Left lobe of liver (tissue), 2 donors: ENCODE data around the gene NCBP1. TPM values are rescaled to one million over a fixed set of nuclear protein-coding genes. Genes with fewer than 3 reads are reported as not detected.
"Not testable (repeated sequence)": the region's sequence is repeated elsewhere in the genome, so short reads cannot be mapped to it uniquely, and the experiment has no call there.

Experiments
- ATAC-seq: fragments of 200-7000 bp; cut with Tn5 transposase; one replicate; pipeline ENCODE4 v1.9.1; 2020; ENCODE audit warnings: mild to moderate bottlenecking, moderate library complexity
- DNase-seq: peaks from one replicate; pipeline ENCODE4 v3.0.0-alpha.2; 2020; ENCODE audit warnings: low spot score
- total RNA-seq: library from RNA; stranded (reverse); gene quantifications from one replicate; pipeline ENCODE4 v1.2.1, GENCODE V29; 2021
- donor health status: DM: no; HTN: no; CAD: no; lungs with moderate emphysema.
- donor health status: DM: no; HTN: yes; CAD: no.

The NCBP1 gene
- total RNA-seq, 1 donor from 2014 or later: 15.5 TPM

GRCh38 chr9:97622483-97622882 lies 11.1 kb upstream of the NCBP1 start:
- ATAC-seq, DNase-seq: not testable (repeated sequence)

- DNase-seq: no peak
- no peak for ATAC-seq
These were observed 9.7 kb upstream of the NCBP1 start for GRCh38 chr9:97623946-97624345.

DNA sequence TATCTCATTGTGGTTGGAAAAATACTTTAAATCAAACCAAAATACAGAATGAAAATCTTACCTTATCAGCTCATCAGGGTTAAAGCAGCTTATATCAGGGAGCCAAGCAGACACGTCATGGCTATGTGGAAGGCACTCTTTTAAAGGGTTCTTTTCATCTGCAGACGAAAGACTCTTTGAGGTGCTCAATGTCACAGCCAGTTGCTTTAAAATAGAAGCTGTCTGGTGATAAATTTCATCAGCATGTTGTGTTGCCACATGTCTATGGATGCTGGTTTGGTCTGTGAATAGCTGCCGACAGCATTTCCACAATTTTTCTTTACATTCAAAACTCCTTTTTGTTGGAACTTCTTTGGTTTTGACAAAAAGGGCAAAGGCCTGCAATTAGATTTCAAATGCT lies 8.0 kb upstream of the NCBP1 start:
- no peak for DNase-seq
- ATAC-seq: no peak

GRCh38 chr9:97627624-97628023 lies 6.0 kb upstream of the NCBP1 start:
- no peak for DNase-seq
- peak; percentile 54 for ATAC-seq

GRCh38 chr9:97628668-97629067 lies 5.0 kb upstream of the NCBP1 start:
- DNase-seq (no peak), ATAC-seq (no peak)

GRCh38 chr9:97629156-97629555 lies 4.5 kb upstream of the NCBP1 start:
- DNase-seq (no peak), ATAC-seq (no peak)

GRCh38 chr9:97630591-97630990 lies 3.0 kb upstream of the NCBP1 start:
- no peak for DNase-seq
- ATAC-seq: no peak

DNA sequence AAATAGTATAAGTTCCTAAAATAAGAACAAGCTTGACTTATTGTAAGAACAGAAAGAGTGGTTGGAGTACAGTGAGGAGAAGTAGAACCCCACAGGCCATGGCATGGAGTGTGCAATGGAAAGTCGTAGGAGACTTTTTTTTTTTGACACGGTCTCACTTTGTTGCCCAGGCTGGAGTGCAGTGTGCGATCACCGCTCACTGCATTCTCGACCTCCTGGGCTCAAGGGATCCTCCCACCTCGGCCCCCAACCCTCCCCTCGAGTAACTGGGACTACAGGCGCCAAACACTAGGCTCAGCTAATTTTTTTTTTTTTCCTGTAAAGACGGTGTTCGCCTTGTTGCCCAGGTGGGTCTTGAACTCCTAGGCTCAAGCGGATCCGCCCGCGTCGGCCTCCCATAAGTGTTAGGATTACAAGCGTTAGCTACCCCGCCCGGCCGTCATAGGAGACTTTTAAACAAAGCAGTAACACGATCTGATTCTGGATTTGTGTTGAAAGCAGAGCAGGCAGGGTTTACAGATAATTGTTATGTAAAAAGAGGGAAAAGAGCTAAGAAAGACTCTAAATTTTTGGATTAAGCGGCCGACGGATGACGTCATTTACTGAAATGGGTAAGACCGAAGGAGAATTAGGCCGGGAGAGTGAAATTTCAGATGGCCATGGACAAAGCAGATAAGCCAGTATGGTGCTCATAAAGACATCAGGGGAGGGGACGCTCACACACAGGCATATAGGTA lies 1.2 kb upstream of the NCBP1 start:
- ATAC-seq: peak; percentile 12
- DNase-seq: peak; percentile 54

DNA sequence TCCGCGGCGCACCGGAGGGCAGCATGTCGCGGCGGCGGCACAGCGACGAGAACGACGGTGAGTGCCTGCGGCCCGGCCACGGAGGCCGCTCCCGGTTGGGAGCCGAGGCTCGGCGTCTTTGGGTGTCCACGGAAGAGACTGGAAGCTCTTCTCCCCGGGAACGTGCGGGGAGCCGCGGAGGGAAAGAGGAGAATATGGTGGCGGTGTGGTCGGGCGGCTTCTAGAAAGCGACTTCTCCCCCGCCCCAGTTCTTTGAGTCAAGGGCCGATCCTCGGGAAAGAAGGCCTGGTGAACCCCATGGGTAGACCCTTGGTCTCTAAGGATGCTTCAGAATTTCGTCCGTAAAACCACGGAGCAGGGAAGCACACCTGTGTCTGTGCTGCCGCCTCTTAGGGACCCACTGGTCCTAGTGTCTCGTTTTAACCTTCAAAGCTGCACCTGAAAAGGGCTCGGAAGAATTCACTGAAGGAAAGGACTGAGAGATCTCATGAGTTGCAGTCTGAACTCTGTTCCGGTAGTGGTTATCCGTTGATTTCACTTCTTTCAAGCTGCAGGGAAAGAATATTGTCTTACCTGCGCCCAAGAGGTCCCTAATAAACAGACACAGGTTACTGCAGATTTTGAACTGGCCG lies 354 bp downstream of the NCBP1 start:
- DNase-seq (no peak), ATAC-seq (peak; percentile 6)

DNA sequence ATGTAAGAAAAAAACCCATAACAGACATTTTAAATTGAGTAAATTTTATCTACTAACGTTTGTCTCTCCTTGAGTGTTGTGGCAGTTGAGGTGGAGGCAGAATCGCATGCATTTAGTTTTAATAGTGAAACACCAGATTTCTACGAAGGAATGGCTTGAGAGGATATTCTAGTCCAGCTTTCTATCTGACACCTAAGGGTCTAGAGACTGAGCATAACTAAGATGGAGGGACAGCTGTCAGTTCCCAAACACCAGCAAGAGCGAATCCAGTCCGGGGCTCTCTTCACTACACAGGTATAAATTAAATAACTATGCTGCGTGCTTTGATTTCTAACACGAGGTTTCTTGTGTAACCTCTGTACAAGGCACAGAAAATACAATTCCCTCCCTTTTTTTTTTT lies 1.4 kb downstream of the NCBP1 start:
- ATAC-seq (no peak), DNase-seq (no peak)

DNA sequence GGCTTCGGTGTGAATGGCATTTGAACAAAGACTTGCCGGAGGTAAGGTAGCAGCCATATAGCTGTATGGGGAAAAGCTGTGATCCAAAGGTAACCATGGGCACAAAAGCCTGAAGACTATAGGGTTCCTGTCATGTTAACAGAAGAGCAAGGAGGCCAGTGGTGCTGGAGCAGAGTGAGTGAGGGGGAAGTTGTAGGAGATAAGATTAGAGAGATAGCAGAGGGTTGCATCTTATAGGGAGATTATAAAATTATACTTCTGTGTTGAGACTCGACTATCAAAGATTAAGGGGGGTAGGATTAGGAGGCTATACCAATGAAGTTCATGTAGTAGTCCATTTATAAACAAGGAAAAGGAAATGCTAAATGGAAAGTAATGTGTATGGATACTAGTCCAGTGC lies 3.3 kb downstream of the NCBP1 start:
- ATAC-seq: no peak
- no peak for DNase-seq

DNA sequence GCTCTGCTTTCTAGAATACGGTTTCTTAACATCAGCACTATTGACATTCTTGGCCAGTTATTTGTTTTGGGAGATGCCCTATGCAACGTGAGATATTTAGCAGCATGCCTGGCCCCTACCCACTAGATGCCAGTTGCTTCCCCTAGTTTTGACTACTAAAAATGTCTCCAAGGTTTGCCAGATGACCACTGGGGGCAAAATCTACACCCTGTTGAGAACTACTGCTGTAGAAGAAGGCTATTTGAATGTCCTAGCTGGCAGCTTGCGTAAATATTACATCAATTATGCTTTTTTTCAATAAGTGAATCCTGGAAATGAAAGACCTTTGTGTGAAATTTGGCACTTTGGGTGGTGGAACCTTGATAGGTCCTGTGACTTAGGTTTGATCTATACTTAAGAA lies 5.0 kb downstream of the NCBP1 start:
- ATAC-seq (no peak), DNase-seq (no peak)

DNA sequence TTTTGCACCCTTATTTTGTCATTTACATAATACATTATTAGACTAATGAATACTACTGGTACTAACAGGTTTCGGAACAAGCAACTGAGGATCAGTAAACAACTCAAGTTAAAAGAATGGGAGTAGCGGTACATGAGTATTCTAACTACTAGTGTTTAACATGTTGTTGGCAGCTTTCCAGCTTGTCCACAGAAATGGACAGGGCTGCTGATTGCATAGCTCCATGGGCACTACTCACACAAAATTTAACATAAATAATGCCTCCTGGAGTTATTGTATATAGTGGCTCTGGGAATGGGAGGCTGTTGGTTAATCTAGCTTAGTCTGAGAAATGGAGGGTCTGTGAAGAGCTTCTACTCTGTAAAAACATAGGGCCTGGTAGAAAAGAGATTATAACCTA lies 6.7 kb downstream of the NCBP1 start:
- DNase-seq (no peak), ATAC-seq (no peak)

DNA sequence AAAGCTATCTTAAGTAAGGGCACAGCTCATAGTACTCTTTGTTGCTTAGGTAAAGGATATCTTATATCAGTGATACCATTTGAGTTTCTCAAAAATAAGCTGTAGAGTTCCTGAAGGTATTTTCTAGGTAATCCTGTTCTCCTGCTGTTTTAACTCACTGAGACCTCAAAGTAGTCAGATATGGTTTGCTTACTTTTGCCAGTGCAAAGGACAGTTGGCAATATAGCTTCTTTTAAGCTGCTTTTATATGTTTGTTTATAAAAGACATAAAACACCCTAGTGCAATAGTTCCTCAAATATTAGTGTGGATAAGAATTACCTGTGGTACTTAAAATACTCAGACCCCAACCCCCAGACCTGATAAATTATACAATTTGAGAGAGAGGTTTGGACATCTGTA lies 12.1 kb downstream of the NCBP1 start:
- peak; percentile 61 for ATAC-seq
- DNase-seq: no peak

GRCh38 chr9:97647996-97648395 lies 14.4 kb downstream of the NCBP1 start:
- DNase-seq: no peak
- ATAC-seq: peak; percentile 91

- DNase-seq (no peak), ATAC-seq (no peak)
These were observed 18.0 kb downstream of the NCBP1 start for GRCh38 chr9:97651646-97652045.

DNA sequence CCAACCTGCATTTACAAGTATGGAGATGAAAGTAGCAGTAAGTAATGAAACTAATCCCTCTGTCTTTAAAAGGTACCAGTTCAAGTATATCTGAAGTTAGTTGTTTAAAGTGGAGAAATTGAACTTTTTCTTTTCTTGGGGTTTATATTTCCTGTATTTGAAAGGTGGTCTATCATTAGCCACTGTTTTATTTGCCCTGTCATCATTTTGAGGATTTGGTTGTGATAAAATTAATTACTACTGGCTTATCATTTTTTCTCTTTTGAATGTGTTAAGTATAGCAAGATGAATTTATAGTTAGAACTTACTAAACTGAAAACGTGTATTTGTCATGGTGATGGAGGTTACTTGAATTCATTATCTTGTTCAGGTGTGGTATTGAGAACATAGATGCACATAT lies 25.1 kb downstream of the NCBP1 start:
- no peak for ATAC-seq
- no peak for DNase-seq

DNA sequence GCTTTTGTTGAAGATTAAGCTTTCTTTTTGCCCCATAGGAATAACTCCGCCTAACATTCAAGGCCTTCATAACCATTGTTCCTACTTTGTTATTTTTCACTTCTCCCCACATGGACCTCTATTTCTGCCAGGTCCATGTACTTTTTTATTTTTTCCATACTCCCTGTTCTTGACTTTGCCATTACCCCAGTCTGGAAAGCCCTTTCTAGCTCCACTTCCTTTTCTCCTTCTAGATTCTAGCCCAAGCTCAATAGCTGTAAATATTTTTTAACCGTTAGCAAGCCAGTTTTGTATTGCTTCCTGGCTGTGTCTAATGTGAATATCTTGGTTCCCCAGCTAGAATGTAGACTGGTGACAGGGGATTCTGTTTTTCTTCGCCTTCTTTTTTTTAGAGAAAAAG lies 26.1 kb downstream of the NCBP1 start:
- ATAC-seq (no peak), DNase-seq (no peak)

DNA sequence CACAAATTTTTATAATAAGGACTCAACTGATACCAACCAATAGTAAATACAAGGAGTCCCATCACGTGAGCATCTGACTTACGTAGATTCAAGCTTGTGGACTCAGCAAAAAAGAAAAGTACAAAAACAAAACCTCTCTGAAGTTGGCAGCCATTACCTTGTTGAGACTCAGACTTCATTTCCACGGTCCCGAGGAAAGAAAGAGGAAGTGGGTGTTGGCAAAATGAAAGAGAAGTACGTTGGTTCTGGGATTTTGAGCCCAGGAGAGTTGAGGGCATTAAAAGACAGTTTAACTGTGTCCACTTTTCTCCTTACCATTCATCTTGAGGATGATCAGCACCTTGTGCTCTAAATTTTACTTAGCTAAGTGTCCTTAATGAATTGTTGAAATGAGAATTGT lies 26.7 kb downstream of the NCBP1 start:
- no peak for ATAC-seq

DNA sequence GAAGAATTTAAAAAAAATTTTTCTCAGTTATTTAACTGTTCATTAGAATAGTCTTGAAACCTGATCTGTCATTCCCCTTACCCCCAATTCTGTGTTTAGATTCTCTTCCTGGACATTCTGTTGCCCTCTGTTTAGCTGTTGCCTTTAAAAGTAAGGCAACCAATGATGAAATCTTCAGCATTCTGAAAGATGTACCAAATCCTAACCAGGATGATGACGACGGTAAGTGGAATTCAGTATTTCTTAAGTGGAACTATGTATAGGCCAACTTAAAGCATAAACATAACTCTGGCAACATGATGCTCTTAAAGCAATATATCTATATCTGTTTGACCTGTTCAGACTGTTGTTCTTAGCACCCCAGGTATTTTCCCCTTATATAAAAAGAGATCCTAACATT lies 27.2 kb downstream of the NCBP1 start:
- no peak for DNase-seq
- ATAC-seq: no peak

More for the DNA sequence above, 26.7 kb downstream of the NCBP1 start:
- no peak for DNase-seq

DNA sequence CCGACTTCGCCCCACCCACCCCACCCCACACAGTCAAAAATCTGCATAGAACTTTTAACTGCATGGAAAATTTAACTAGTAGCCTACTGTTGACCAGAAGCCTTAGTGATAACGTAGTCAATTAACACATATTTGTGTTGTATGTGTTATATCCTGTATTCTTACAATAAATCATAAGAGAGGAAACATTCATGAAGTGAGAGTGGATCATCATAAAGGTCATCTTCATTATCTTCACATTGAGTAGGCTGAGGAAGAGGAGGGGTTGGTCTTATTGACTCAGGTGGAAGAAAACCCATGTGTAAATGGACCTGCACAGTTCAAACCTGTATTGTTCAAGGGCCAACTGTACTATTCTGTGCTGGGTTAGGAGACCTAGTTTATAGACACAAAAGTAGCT lies 32.1 kb downstream of the NCBP1 start:
- DNase-seq (no peak), ATAC-seq (no peak)

- ATAC-seq: peak; percentile 41
- DNase-seq: no peak
These were observed 33.5 kb downstream of the NCBP1 start for GRCh38 chr9:97666907-97667686.
